ENCODE measurements around the gene SAMD14.

The SAMD14 gene

GRCh38 chr17:50165066-50165465 lies 35.1 kb upstream of the SAMD14 start:
- no peak for DNase-seq

- no peak for DNase-seq
These were observed 34.7 kb upstream of the SAMD14 start for GRCh38 chr17:50164697-50164988.

- peak; percentile 51 to 57 for DNase-seq
These were observed 34.1 kb upstream of the SAMD14 start for GRCh38 chr17:50163843-50164696.

GRCh38 chr17:50162466-50163254 lies 32.7 kb upstream of the SAMD14 start:
- no peak for DNase-seq

GRCh38 chr17:50161911-50162288 lies 31.9 kb upstream of the SAMD14 start:
- no peak for DNase-seq

GRCh38 chr17:50161023-50161910 lies 31.3 kb upstream of the SAMD14 start:
- DNase-seq, result peak; percentile 93 to 98

- DNase-seq, result no peak
These were observed 27.9 kb upstream of the SAMD14 start for GRCh38 chr17:50157891-50158290.

GRCh38 chr17:50155115-50155819 lies 25.3 kb upstream of the SAMD14 start:
- DNase-seq, result no peak

- DNase-seq, result no peak
These were observed 24.6 kb upstream of the SAMD14 start for GRCh38 chr17:50154604-50155003.

- DNase-seq, result no peak
These were observed 24.0 kb upstream of the SAMD14 start for GRCh38 chr17:50153650-50154575.

- DNase-seq, result no peak
These were observed 22.8 kb upstream of the SAMD14 start for GRCh38 chr17:50152736-50153135.

GRCh38 chr17:50151937-50152547 lies 22.1 kb upstream of the SAMD14 start:
- DNase-seq, result peak; percentile 95 to 97

- peak; percentile 96 to 97 for DNase-seq
These were observed 21.3 kb upstream of the SAMD14 start for GRCh38 chr17:50151041-50151936.

GRCh38 chr17:50150354-50151040 lies 20.5 kb upstream of the SAMD14 start, which contains the start of gene PPP1R9B:
PPP1R9B (minus strand) TSS chr17:50150677; CDS start chr17:50150513, 164 bp downstream.
- DNase-seq, result no peak

- peak; percentile 33 for DNase-seq
These were observed 19.7 kb upstream of the SAMD14 start for GRCh38 chr17:50149417-50150353.

- DNase-seq, result no peak
These were observed 19.1 kb upstream of the SAMD14 start for GRCh38 chr17:50149091-50149416.

GRCh38 chr17:50148226-50149090 lies 18.5 kb upstream of the SAMD14 start:
- peak; percentile 94 to 98 for DNase-seq
